Measurements from ENCODE around the gene TUNAR. TPM values are rescaled to one million over a fixed set of nuclear protein-coding genes. Genes with fewer than 3 reads are reported as not detected.

TUNAR gene
- total and polyA plus RNA-seq, 9 of the 15 experiments (the other 6 are each of a cell fraction or from before 2014, with no cell fraction given) = not detected

- TF ChIP-seq ZNF175 (CRISPR knock-in tag; IDR thresholded peaks at IDR 0.05; ENCODE audit: low read depth) (no peak), MIER1 (IDR thresholded peaks at IDR 0.05; ENCODE audit: low read depth) (peak; percentile 84), STAT5B (CRISPR knock-in tag; IDR thresholded peaks at IDR 0.05) (no peak), ARID1B (IDR thresholded peaks at IDR 0.05) (no peak), TAF1 (IDR thresholded peaks at IDR 0.05; ENCODE audit: control insufficient read depth, extremely low read depth, insufficient read depth, low read length, severe bottlenecking) (no peak), ZNF318 (IDR thresholded peaks at IDR 0.05; ENCODE audit: borderline replicate concordance in 1 of 2, low read depth in 1 of 2) (no peak)
These were observed 58.7 kb downstream of the TUNAR start (continued) for GRCh38 chr14:95935228-95935822.
